Measurements from ENCODE around the gene NFIC.
"Not testable (repeated sequence)": the region's sequence is repeated elsewhere in the genome, so short reads cannot be mapped to it uniquely, and the experiment has no call there.

Gene NFIC

GRCh38 chr19:3441986-3442329, 75.6 kb downstream of the NFIC start:
- no peaks in the 10 kb centered on the region for H3K27me3 ChIP-seq (ENCODE audit: insufficient read depth, poor library complexity, severe bottlenecking)
- no peaks in the 10 kb centered on the region for H3K9me3 ChIP-seq (ENCODE audit: severe bottlenecking)
- H3K4me3 ChIP-seq (ENCODE audit: severe bottlenecking) = no peak overlapping the region
- no peak for ATAC-seq (ENCODE audit: low read depth)
- H3K4me1 ChIP-seq (ENCODE audit: insufficient read depth, poor library complexity, severe bottlenecking) = no peaks in the 10 kb centered on the region
- no peak for TF ChIP-seq CTCF (IDR thresholded peaks at IDR 0.05; ENCODE audit: poor library complexity, severe bottlenecking)
- H3K36me3 ChIP-seq (ENCODE audit: low read depth) = peaks cover 50% of the 10 kb centered on the region
- H3K27ac ChIP-seq (ENCODE audit: poor library complexity, severe bottlenecking) = no peak overlapping the region
- DNase-seq (ENCODE audit: low spot score) = no peak

GRCh38 chr19:3442487-3443071, 76.2 kb downstream of the NFIC start:
- DNase-seq (ENCODE audit: low spot score) (no peak), ATAC-seq (ENCODE audit: low read depth) (no peak)
- H3K4me1 ChIP-seq (ENCODE audit: insufficient read depth, poor library complexity, severe bottlenecking) = no peaks in the 10 kb centered on the region
- H3K27ac ChIP-seq (ENCODE audit: poor library complexity, severe bottlenecking) = no peak overlapping the region
- no peak overlapping the region for H3K4me3 ChIP-seq (ENCODE audit: severe bottlenecking)
- no peaks in the 10 kb centered on the region for H3K27me3 ChIP-seq (ENCODE audit: insufficient read depth, poor library complexity, severe bottlenecking)
- H3K36me3 ChIP-seq (ENCODE audit: low read depth) = peaks cover 46% of the 10 kb centered on the region
- no peak for TF ChIP-seq CTCF (IDR thresholded peaks at IDR 0.05; ENCODE audit: poor library complexity, severe bottlenecking)
- no peaks in the 10 kb centered on the region for H3K9me3 ChIP-seq (ENCODE audit: severe bottlenecking)

- DNase-seq (ENCODE audit: low spot score) = no peak
- no peak for ATAC-seq (ENCODE audit: low read depth)
- no peaks in the 10 kb centered on the region for H3K27me3 ChIP-seq (ENCODE audit: insufficient read depth, poor library complexity, severe bottlenecking)
- peaks cover 42% of the 10 kb centered on the region for H3K36me3 ChIP-seq (ENCODE audit: low read depth)
- no peaks in the 10 kb centered on the region for H3K9me3 ChIP-seq (ENCODE audit: severe bottlenecking)
- no peak for TF ChIP-seq CTCF (IDR thresholded peaks at IDR 0.05; ENCODE audit: poor library complexity, severe bottlenecking)
- H3K27ac ChIP-seq (ENCODE audit: poor library complexity, severe bottlenecking) = no peak overlapping the region
- no peak overlapping the region for H3K4me3 ChIP-seq (ENCODE audit: severe bottlenecking)
- no peaks in the 10 kb centered on the region for H3K4me1 ChIP-seq (ENCODE audit: insufficient read depth, poor library complexity, severe bottlenecking)
Observed at GRCh38 chr19:3443840-3444694, 77.7 kb downstream of the NFIC start.

- H3K4me1 ChIP-seq (ENCODE audit: insufficient read depth, poor library complexity, severe bottlenecking) = no peaks in the 10 kb centered on the region
- no peak for TF ChIP-seq CTCF (IDR thresholded peaks at IDR 0.05; ENCODE audit: poor library complexity, severe bottlenecking)
- no peaks in the 10 kb centered on the region for H3K9me3 ChIP-seq (ENCODE audit: severe bottlenecking)
- ATAC-seq (ENCODE audit: low read depth) (no peak), DNase-seq (ENCODE audit: low spot score) (no peak)
- no peak overlapping the region for H3K4me3 ChIP-seq (ENCODE audit: severe bottlenecking)
- H3K36me3 ChIP-seq (ENCODE audit: low read depth) = peaks cover 46% of the 10 kb centered on the region
- H3K27ac ChIP-seq (ENCODE audit: poor library complexity, severe bottlenecking) = no peak overlapping the region
- no peaks in the 10 kb centered on the region for H3K27me3 ChIP-seq (ENCODE audit: insufficient read depth, poor library complexity, severe bottlenecking)
Observed at GRCh38 chr19:3444695-3445234, 78.4 kb downstream of the NFIC start.

- not testable (repeated sequence) for H3K27ac ChIP-seq (ENCODE audit: poor library complexity, severe bottlenecking); DNase-seq (ENCODE audit: low spot score); H3K9me3 ChIP-seq (ENCODE audit: severe bottlenecking); H3K4me3 ChIP-seq (ENCODE audit: severe bottlenecking); ATAC-seq (ENCODE audit: low read depth); H3K4me1 ChIP-seq (ENCODE audit: insufficient read depth, poor library complexity, severe bottlenecking); H3K27me3 ChIP-seq (ENCODE audit: insufficient read depth, poor library complexity, severe bottlenecking)
- peaks cover 53% of the 10 kb centered on the region for H3K36me3 ChIP-seq (ENCODE audit: low read depth)
Observed at GRCh38 chr19:3446657-3447056, 80.3 kb downstream of the NFIC start.
